Measurements from ENCODE around the gene EIF3D.

The EIF3D gene

DNA sequence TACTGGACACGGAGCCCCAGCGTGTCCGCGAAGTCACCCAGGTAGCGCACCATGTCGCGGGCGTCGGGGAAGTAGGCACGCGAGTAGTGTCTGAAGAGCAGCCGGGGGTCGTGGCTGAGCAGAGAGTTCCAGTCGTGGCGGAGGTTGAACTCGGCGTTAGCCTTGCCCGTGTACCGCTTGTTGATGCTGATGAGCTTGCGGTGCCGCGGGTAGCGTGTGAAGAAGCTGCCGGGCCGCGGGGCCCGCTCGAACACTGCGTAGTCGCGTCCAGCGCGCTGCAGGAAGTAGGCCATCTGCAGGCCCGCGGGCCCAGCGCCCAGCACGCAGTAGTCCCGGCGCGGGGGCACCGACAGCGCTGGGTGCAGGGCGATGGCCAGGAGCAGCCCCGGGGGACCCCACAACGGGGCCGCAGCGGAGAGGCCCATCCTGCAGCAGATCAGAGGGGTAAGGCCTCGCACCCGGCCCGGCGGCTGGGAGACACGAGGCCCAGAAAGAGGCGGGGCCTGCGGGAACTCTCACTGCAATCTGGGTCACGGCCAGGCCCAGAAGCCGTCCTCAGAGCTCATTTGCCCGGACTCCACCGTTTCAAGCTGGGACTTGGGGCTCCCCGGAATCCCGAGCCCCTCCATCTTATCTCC, 22.8 kb downstream of the EIF3D start:
- no peak for DNase-seq

DNA sequence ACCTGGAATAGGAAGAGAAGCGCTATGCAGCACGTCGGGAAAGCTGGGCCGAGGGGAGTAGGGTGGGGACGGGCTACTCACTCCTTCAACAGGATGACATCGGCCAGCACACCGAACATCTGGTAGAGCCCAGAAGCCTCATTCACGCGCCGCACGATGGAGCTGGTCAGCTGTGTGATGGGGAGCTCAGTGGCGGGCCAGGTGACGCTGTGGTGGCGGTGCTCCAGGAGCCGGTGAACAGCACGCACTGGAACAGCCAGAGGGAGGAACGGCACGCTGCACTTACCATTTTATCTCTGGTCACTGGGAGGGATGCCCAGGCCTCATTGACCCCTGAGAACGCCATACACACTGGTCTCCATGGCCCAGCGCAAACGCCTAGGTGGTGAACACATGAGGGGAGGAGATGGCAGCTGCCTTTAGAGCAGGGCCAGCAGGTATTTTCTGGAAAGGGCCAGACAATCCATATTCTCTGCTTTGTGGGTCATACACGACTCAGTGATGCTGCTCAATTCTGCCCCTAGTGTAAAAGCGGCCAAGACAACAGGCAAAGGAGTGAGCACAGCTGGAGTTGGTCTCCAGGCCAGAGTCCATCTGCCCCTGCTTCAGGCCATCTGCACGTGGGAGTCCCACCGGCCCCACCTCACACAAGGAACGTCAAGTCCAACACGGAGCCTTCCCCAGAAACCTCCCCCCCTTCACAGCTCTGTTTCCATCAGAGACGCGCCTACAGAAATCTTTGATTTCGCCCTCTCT, 30.9 kb downstream of the EIF3D start:
- no peak for DNase-seq

DNA sequence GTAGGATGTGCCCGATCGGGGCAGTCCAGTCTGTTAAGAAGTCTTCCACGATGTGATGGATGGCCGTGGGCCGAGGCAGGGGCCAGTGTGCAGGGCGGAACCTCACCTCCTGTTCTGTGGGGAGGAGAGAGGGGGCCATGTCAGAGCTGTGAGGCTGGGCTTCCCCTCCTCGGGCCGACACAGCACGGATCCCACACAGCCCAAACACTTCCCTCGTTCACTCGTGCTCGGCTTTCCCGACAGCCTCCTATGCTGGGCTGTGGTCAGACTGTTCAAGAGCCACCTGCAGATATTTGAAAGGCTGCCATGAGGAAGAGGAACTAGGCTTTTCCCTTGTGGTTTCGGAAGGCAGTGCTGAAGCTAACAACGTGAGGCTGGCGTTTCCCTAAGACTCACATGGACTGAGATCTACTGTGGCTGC, 35.3 kb downstream of the EIF3D start:
- DNase-seq, result no peak

DNA sequence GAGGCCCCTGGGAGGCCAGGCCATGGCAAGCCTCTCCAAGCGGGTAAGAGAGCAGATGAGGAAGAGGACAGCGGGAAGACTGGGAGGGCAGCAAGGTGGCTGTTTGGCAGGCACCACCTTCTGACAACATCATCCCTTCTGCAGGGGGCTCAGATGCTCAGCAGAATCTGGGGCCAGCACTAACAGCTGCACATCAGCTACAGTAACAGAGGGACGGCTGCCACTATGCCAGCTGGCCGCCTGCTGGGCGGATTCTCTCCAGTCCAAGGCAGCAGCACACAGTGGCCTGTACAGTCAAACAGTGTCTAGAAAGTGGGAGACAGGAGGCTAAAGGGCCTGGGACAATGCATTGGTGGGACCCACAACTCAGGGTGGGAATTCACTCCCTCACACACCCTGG, 36.9 kb downstream of the EIF3D start:
- DNase-seq, result peak; percentile 29

DNA sequence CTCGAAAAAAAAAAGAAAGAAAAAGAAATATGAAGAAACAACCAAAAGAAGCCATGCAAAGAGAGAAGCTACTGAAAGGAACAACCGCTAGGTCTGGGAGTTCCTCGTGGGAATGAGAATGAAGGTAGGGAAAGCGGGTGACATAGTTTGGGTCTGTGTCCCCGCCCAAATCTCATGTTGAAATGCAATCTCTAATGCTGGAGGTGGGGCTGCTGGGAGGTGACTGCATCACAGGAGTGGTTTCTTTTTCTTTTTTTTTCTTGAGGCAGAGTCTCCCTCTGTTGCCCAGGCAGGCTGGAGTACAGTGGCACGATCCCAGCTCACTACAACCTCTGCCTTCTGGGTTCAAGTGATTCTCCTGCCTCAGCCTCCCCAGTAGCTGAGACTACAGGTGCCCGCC, 37.8 kb downstream of the EIF3D start:
- no peak for DNase-seq

DNA sequence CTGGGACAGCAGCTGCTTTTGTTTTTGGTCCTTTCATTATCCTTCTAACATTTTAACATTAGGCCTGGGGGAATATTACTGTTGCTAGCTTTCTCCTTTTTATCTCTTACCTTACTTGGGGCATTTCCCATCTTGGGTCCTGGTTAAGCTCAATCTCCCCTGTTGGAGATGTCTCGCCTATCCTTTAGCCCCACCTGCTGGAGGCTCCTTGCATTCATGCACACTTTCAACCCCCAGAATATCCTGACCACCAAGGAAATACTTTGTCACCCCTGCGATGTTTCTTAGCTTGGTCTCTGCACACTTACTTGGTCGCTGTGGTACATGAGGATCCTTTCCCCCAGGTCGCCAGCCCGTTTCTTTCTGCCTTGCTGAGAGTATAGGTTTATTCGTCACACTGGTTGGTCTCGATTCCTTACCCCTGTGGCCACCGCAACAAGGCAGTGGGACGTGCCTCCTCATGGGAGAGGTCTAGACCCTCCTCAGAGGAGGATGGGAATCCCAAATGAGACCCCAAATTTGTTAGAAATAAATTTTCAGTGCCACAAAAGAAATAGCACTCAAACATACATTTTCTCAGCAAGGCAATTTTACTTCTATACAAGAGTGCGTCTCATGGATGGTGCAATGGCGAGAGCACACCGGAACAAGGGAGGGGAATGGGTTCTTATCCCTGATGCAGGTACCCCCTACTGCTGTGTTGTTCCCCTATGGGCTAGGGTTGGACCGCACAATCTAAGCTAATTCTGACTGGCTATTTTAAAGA, 42.2 kb downstream of the EIF3D start:
- DNase-seq, result no peak

DNA sequence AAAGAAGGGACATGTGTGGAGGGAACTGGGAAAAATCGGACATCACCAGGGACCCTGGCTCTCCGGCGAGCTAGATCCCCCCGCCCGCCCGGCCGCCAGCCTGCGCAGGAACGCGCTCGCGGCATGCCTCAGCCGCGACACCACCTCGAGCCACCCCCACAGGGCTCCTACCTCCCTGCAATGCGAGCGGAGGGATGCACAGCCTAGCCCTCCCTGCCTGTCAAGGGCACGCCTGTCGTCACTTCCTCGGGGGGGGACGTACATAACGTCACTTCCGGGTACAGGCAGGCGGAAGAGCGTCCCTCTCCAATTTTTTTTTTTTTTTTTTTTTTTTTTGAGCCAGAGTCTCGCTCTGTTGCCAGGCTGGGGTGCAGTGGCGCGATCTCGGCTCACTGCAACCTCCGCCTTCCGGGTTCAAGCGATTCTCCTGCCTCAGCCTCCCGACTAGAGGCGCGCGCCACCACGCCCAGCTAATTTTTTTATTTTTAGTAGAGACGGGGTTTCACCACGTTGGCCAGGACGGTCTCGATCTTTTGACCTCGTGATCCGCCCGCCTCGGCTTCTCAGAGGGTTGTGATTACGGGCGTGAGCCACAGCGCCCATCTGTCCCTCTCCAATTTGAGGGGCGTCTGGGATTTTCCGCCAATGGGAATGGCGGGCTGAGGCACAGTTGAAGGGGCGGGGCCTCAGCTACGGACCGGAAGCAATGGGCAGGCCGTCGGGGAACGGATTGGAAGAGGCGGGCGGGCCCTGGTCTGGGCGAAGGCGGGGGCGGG, 47.4 kb downstream of the EIF3D start, which contains the start of gene TXN2:
TXN2 (minus strand) TSS at position 248 of the 776 bp plus-strand sequence. CDS start 803 bp downstream, outside the sequence.
- DNase-seq, result peak; percentile 84

DNA sequence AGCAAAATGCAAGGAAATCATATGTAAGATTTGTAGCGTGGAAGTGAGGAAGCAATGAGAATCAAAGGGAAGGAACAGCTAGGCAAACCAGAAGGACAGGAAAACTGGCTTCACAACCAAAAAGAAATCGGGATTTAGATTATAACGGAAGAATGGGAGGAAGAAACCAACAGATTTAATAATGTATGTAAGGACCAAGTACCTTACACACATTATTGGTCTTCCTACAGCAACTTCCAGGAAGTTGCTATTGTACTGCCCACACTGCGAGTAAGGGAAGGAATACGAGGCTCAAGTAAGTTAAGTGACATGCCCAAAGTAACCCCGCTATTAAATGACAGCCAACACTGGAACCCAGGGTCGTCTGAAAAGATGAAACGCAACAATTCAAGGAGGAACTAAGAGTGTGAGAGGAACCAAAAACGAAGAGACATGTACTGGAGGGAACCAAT, 48.0 kb downstream of the EIF3D start:
- DNase-seq, result no peak

DNA sequence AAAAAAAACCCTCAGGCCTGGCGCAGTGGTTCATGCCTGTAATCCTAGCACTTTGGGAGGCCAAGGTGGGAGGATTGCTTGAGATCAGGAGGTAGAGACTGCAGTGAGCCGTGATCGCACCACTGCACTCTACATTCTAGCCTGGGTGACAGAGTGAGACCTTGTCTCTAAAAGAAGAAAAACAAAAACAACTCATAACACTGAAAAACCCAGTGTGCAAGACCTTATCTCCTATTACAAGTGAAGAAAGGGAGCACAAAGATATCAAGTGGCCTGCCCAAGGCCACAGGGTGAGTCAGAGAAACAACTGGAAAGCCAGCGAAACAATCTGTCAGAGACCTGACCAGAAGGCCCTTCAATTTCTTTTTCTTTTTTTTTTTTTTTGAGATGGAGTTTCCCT, 50.0 kb downstream of the EIF3D start:
- no peak for DNase-seq

DNA sequence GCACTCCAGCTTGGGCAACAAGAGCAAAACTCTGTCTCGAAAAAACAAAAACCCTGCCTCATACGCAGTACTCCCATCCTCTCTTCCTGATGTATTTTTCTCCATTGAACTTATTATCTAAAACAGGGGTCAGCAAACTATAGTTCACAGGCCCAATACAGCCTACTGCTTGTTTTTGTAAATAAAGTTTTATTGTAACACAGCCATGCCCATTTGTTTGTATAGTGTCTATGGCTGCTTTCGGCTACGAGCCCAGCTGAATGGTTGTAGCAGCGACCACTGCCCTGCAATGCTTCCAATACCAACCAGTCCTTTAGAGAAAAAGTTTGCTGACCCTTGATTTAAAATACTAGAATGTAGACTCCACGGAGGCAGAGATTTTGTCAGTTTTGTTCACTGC, 53.6 kb downstream of the EIF3D start:
- DNase-seq, result no peak

DNA sequence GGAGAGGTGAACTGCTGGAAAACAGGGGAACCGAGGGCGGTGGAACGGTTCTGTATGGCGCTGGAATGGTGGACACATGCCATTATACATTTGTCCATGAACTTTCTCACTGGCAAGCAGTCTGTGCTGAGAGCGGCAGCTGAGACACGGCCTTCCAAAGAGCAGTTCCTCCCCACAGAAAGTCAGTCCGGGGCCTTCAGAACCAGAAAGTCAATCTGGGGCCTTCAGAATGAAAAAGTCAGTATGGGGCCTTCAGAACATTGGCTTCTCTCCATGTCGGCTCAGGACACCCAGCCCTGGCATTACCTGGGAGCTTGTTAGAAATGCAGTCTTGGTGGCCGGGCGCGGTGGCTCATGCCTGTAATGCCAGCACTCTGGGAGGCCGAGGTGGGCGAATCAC, 56.3 kb downstream of the EIF3D start:
- no peak for DNase-seq

DNA sequence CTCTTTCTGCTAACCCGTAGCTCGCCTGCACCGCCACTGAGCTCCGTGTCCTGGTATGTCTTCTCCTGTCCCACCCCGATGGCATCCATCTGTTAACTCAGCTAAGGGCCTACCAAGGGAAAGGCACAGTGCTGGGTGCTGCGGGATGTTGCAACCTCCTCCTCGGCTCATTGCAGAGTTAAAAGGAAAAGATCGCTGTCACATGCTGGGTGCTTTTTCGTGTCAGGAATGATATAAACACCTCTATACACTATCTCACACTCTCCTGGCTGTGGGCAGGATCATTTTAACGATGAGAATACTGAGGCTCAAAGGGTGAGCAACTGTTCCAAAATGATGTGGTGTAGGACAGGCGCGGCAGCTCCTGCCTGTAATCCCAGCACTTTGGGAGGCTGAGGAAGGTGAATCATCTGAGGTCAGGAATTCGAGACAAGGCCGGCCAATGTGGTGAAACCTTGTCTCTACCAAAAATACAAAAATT, 57.6 kb downstream of the EIF3D start:
- no peak for DNase-seq

DNA sequence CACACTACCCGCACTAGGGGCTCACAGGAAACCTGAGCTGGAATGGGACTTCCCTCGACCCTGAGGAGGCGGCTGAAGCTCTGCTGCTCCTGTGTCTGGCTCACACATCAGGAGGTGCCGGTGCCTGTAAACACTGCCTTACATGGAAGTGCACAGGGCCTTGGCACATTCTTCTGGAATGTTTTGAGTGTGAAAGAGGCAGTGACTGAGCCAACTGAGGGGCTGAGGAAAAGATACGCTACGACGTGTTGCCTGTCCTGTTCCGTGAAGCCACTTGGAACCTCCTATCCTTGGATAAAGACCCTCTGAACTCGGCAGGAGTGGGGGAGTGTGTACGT, 58.0 kb downstream of the EIF3D start:
- no peak for DNase-seq

DNA sequence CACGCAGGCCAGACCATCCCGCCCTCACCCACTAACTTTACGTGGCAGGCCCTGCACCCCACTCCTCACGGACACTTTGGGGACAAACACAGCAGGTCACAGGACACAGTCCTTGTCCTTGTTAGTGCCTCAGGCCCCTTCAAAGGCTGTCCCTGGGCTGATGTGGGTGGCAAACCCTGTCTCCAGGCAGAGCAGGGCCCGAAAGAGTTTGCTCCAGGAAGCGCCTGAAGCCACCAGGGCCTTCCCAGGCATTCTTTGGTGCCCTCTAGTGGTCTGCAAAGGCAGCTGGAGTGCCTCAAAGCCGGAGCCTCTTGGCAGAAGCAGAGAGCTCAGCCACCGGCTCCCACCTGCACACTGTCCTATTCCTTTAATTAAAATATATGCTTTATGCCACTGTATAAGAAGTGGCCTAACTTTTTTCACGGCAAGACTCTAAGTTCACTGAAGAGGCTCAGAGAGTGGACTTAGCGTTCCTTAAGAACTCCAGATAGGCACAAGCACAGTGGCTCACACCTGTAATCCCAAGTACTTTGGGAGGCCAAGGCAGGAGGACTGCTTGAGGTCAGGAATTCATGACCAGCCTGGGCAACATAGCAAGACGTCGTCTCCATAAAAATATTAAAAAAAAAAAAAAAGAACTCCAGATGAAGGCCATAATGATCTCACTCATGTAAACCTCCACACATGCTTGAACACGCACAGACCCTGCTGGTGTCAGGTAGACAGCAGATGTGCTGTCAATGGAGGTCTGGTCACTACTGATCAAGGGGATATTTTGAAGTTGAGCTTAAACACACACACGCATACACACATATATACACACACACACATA, 58.6 kb downstream of the EIF3D start:
- DNase-seq, result peak; percentile 63

DNA sequence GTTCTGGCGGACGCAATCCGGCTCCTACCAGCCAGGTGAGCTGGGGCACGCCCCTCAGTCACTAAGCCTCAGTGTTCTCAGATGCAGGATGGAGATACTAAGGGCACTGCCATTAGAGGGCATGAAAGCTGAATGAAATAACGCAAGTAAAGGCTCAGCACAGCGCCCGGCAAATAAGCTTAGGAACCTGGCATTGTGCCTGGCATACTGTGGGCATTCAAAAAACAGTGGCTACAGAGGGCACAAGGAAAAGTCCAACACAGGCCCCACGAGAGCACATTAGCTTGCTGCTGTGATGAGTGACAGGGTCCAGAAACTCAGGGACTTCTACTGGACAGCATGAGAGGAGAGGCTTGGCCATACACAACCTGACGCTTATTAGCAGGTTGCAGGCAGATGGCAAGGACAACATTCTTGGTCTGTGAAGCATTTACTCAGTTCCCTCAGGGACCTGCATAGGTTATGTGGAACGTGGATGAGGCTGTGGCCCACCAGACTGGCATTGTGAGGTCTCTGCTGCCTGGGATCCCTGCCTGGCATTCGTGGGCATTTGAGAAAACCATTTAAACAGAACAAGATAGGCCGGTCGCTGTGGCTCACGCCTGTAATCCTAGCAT, 59.8 kb downstream of the EIF3D start:
- no peak for DNase-seq

DNA sequence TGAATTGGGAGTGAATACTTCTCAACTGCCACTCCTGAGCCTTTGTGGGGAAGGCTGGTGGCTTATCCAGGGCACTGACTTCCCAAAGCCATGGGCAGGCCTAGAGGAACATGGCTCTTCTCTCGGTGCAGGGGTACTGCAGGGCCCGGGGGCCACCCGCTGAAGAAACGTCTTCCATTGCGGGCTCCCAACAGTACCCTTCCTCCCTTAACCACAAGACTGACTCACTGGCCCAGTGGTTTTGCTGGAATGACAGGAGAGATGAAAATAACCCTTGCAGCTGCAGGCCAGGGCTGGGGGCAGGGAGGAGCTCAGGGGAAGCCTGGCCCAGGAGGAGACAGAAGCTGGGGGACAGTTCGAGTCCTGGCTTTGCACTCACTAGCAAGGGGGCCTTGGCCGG, 61.0 kb downstream of the EIF3D start:
- no peak for DNase-seq

DNA sequence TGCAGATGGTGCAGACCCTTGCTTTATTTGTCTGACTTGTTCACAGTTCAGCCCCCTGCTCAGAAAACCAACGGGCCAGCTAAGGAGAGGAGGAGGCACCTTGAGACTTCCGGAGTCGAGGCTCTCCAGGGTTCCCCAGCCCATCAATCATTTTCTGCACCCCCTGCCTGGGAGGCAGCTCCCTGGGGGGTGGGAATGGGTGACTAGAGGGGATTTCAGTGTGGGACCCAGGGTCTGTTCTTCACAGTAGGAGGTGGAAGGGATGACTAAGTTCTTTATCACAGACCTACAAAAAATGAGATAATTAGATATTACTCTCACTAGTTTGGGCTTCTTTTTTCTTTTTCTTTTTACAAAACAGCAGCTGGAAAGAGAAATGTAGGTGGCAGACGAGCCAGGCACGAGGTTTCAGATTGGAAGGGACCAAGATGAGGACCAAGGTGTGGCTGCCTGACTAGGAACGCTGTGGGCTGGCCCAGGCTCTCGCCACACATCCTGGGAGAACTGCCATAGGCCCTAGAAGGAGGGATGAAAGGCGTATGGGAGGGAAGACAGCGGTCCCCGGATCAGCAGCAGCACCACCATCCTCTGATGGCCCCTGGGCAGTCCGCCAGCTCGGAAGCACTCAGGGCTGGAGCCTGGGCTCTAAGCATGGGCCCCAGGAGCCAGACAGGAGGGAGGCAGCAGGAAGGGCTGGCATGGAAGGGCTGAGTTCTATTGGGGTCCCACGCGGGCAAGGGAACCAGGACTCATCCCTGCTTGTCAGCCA, 61.7 kb downstream of the EIF3D start:
- DNase-seq, result no peak

DNA sequence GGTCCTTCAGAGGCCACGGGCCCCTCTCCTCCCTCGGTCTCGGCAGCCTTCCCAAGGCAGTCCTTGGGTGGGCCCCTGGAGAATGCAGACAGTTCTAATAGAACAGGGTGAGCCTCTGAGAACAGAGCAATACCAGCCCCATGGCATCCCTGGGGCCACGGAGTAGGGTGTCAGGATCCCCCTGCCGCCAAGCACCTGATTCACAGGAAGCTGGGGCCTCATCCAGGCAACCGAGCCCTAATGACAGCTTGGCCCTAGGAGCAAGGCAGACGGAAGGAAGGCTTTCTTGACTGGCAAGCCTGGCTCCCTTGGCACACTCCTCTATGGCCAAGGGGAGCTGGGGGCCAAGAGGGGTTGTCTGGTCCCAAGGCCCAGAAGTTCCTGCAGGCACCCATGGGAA, 62.7 kb downstream of the EIF3D start:
- DNase-seq, result no peak

DNA sequence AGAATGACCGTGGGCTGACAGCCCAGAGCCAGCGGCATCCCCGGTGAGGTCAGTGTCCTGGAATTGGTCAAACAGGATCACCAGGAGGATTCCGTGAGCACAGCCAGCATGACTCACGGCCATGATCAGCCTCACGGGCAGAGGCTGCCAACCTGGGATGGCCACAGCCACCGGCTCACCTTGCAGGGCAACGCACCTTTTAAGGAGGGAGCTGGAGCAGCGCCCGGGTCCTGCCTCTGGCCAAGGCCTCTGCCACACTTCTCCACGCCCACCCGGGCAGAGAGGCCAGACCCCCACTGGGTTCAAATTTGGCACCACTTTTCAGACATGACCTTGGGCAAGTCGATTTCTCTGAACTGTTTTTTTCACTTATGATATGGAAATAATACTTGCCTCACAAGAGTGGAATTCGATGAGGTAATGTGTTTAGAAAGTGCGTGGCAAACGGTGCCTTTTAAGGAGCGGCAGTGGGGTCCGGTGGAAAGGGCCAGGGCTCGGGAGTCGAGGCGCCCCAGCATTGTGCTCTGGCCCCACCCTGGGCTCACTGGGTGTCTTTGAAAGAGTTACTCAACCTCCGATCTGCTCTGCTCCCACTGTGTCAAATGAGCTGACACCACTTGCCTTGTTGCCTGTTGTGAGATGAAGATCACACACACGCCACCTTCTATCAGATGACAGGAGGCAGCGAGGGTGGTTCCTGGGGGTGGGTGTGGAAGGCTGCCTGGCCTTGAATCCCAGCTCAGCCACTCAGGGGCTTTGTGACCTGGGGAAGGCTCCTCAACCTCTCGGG, 63.5 kb downstream of the EIF3D start:
- no peak for DNase-seq

DNA sequence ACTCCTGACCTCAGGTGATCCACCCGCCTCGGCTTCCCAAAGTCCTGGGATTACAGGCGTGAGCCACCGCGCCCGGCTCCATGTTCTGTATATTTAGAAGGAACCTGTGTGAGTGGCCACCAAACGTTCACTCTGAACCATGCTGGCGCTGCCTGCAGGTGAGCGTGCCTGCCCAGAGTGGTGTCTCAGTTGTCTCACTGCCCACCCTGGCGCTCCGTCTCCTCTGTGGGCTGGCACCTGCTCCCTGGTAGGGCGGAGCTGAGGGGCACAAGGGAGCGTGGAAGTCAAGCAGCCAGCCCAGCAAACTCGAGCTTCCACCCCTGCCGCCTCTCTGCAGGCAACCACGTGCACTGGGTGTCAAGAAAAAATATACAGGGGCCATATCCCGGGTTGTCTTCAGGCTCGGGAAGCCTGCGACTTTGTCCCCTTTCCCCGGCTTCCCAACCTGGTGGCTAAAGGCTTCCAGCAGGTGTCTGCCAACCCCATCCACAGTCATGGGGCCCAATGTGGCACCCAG, 64.2 kb downstream of the EIF3D start:
- no peak for DNase-seq
